Stimulated activated CD8-positive, alpha-beta memory T cell treated with anti-CD3 and anti-CD28 coated beads, Interleukin-15, amount 100 ng/mL, for 24 hours (primary cell): Measurements from ENCODE around the gene ORM1.

Experiments
- DNase-seq: peaks from one replicate; pipeline ENCODE4 v3.0.0-alpha.2; 2020; ENCODE audit warnings: low read depth

Gene ORM1

GRCh38 chr9:114344188-114344566 lies 21.3 kb downstream of the ORM1 start:
- no peak for DNase-seq

- no peak for DNase-seq
Measured at GRCh38 chr9:114344692-114345091, 21.8 kb downstream of the ORM1 start.

- no peak for DNase-seq
Measured at GRCh38 chr9:114345493-114346065, 22.7 kb downstream of the ORM1 start.

GRCh38 chr9:114346146-114346545 lies 23.2 kb downstream of the ORM1 start:
- no peak for DNase-seq

- no peak for DNase-seq
Measured at GRCh38 chr9:114347675-114348074, 24.8 kb downstream of the ORM1 start.

GRCh38 chr9:114348261-114348905 lies 25.5 kb downstream of the ORM1 start:
- no peak for DNase-seq

GRCh38 chr9:114348906-114349482 lies 26.1 kb downstream of the ORM1 start:
- DNase-seq, result peak; percentile 61

GRCh38 chr9:114349713-114350480 lies 27.0 kb downstream of the ORM1 start:
- no peak for DNase-seq

GRCh38 chr9:114350636-114351401 lies 27.9 kb downstream of the ORM1 start:
- DNase-seq, result no peak

GRCh38 chr9:114351932-114352331 lies 29.0 kb downstream of the ORM1 start:
- DNase-seq, result no peak

GRCh38 chr9:114355821-114356220 lies 32.9 kb downstream of the ORM1 start:
- no peak for DNase-seq

- DNase-seq, result no peak
Measured at GRCh38 chr9:114356792-114357191, 33.9 kb downstream of the ORM1 start.

- DNase-seq, result no peak
Measured at GRCh38 chr9:114357360-114357759, 34.5 kb downstream of the ORM1 start.

GRCh38 chr9:114357911-114358328 lies 35.0 kb downstream of the ORM1 start:
- DNase-seq, result no peak

- DNase-seq, result no peak
Measured at GRCh38 chr9:114359801-114360200, 36.9 kb downstream of the ORM1 start.

- DNase-seq, result no peak
Measured at GRCh38 chr9:114361542-114361941, 38.6 kb downstream of the ORM1 start.

GRCh38 chr9:114362394-114362793 lies 39.5 kb downstream of the ORM1 start:
- DNase-seq, result no peak

- DNase-seq, result no peak
Measured at GRCh38 chr9:114363424-114363823, 40.5 kb downstream of the ORM1 start.

- no peak for DNase-seq
Measured at GRCh38 chr9:114364134-114365041, 41.5 kb downstream of the ORM1 start.

- DNase-seq, result no peak
Measured at GRCh38 chr9:114365194-114365593, 42.3 kb downstream of the ORM1 start.
